Kidney (tissue), 14 donors: ENCODE data around the gene PIANP. TPM values are rescaled to one million over a fixed set of nuclear protein-coding genes. Genes with fewer than 3 reads are reported as not detected.
A peak's percentile ranks its signal among the peaks of the same experiment; 100 is the strongest.

Experiments used
- DNase-seq, 5 donors: peaks; one replicate each; pipeline ENCODE4 v3.0.0-alpha.2; 2013 to 2020
- FAIRE-seq: peaks from 2 replicates; lab custom pipeline; 2012; peaks lifted over from hg19 to GRCh38; lab: Jason Lieb, UNC
- H3K27ac ChIP-seq, 2 donors: one replicate each; pipeline ENCODE4 v1.7.0; 2013; ENCODE audit warnings: low read depth in 2 of 2, low read length in 2 of 2, inconsistent platforms in 1 of 2
- H3K27me3 ChIP-seq: one replicate; pipeline ENCODE4 v1.7.1; 2013; ENCODE audit warnings: low read length, inconsistent platforms; ENCODE audit not compliant: control insufficient read depth, insufficient read depth
- H3K36me3 ChIP-seq, 3 donors: one replicate each; pipeline versions ENCODE4 v1.7.0 to v1.7.1; 2013; ENCODE audit warnings: low read length in 3 of 3, control low read depth in 1 of 3, inconsistent platforms in 1 of 3; ENCODE audit not compliant: insufficient read depth in 3 of 3, control insufficient read depth in 2 of 3
- H3K4me1 ChIP-seq, 3 donors: one replicate each; pipeline versions ENCODE4 v1.7.0 to v1.7.1; 2013; ENCODE audit warnings: low read length in 3 of 3, inconsistent platforms in 1 of 3, low read depth in 1 of 3; ENCODE audit not compliant: control insufficient read depth in 2 of 3, insufficient read depth in 2 of 3
- H3K4me3 ChIP-seq, 3 donors: one replicate each; pipeline versions ENCODE4 v1.7.0 to v1.8.1; 2013; ENCODE audit warnings: low read length in 3 of 3, control low read depth in 1 of 3, inconsistent platforms in 1 of 3
- H3K9ac ChIP-seq, 3 donors: one replicate each; pipeline versions ENCODE4 v1.7.0 to v1.7.1; 2013; ENCODE audit warnings: low read length in 3 of 3, control low read depth in 1 of 3, inconsistent platforms in 1 of 3
- H3K9me3 ChIP-seq, 3 donors: one replicate each; pipeline versions ENCODE4 v1.7.0 to v1.7.1; 2013; ENCODE audit warnings: low read length in 3 of 3, control low read depth in 1 of 3, inconsistent platforms in 1 of 3; ENCODE audit not compliant: control insufficient read depth in 2 of 3, insufficient read depth in 1 of 3
- CTCF ChIP-seq: IDR thresholded peaks from 3 replicates; pipeline ENCODE4 v1.5.1; 2012; ENCODE audit warnings: mild to moderate bottlenecking, moderate library complexity, borderline replicate concordance; ENCODE audit not compliant: insufficient read depth; ENCODE audit errors: extremely low read depth
- intact Hi-C: fragments of 100-400 bp; cut with DNase I; formaldehyde crosslinking; loops from one replicate; pipeline ENCODE4 v1.11.1; 2022
- polyA plus RNA-seq: library from polyadenylated mRNA; stranded (reverse); fragments of 350-450 nt; fragmentation: Illumina TruSeq; extraction: RNeasy Lipid Tissue Mini Kit (QIAGEN cat#74804); gene quantifications from one replicate; pipeline ENCODE4 v1.2.3, GENCODE V29; 2014; ENCODE audit warnings: low read depth, low replicate concordance; ENCODE audit not compliant: insufficient read depth
- total RNA-seq: library from RNA; stranded (reverse); fragmentation: NEBNext Ultra II Directional; extraction: Animal tissue kit (Norgen Biotek cat#: 25700); gene quantifications from one replicate; pipeline ENCODE4 v1.2.1, GENCODE V29; 2021
- donor health status: control.
- donor health status: control.
- donor health status: control.
- donor health status: control.
- donor health status: control.
- donor health status: DM: yes; HTN: yes; CAD: no.
- donor health status: Normal renal cell carcinoma (clear cell type).

The PIANP gene
- total and polyA plus RNA-seq, 2 donors from 2014 or later = 0.45 to 0.63 TPM

- Histone ChIP-seq H3K4me1 (peaks cover 0 to 5% (median 0%) of the 10 kb centered on the region in 3 donors), H3K9ac (peak overlapping the region in 1 of 3 donors; percentile 16), H3K27ac (no peak overlapping the region), H3K27me3 (no peaks in the 10 kb centered on the region), H3K9me3 (no peaks in the 10 kb centered on the region), H3K36me3 (no peaks in the 10 kb centered on the region), H3K4me3 (peak overlapping the region in 1 of 3 donors; percentile 40)
- no peak for TF ChIP-seq CTCF
- FAIRE-seq (no peak), DNase-seq (peak; percentile 43 to 74 (median 59))
- intact Hi-C loops = no loop called here
Measured at GRCh38 chr12:6699989-6700645, 498 bp downstream of the PIANP start.

DNA sequence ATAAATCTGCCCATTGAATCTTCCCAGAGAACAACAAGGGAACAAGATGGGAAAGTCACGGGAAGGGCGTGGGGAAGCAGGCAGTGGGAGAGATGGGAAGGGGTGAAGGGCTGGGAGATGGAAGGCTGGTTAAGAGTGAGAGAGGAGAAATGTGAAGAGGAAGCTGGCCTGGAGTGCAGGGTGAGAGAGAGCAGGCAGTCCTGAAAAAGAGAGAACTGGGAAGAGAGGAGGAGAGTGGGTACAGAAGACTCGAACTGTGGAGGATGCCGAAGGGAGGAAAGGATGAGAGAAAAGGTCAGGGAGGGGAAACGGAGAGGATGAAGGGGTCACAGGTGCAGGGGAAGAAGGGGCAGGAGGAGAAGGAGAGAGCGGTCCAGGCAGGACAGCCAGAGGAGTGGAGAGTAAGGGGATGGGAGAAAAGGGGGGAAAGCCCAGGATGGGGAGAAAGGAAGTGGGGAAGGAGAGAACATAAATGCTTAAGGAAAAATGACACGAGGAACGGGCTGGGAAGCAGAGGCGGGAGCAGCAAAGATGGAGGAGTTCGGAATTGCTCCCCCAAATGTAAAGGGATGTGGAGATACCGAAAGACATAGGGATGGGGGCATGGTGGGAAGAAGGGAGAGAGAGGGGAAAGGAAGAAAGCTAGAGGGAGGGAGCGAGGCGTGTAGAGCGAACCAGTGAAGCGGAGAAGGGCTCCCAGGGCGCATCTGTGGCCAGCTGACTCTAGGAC is 1.2 kb downstream of the PIANP start:
- TF ChIP-seq CTCF = no peak
- Histone ChIP-seq H3K27ac (no peak overlapping the region), H3K4me3 (peak overlapping the region in 1 of 3 donors; percentile 40), H3K36me3 (no peaks in the 10 kb centered on the region), H3K9me3 (no peaks in the 10 kb centered on the region), H3K27me3 (no peaks in the 10 kb centered on the region), H3K9ac (peak overlapping the region in 1 of 3 donors; percentile 16), H3K4me1 (peaks cover 0 to 5% (median 0%) of the 10 kb centered on the region in 3 donors)
- peak in 2 of 5 donors; percentile 4 to 25 for DNase-seq
- intact Hi-C loops = no loop called here
- FAIRE-seq = no peak

DNA sequence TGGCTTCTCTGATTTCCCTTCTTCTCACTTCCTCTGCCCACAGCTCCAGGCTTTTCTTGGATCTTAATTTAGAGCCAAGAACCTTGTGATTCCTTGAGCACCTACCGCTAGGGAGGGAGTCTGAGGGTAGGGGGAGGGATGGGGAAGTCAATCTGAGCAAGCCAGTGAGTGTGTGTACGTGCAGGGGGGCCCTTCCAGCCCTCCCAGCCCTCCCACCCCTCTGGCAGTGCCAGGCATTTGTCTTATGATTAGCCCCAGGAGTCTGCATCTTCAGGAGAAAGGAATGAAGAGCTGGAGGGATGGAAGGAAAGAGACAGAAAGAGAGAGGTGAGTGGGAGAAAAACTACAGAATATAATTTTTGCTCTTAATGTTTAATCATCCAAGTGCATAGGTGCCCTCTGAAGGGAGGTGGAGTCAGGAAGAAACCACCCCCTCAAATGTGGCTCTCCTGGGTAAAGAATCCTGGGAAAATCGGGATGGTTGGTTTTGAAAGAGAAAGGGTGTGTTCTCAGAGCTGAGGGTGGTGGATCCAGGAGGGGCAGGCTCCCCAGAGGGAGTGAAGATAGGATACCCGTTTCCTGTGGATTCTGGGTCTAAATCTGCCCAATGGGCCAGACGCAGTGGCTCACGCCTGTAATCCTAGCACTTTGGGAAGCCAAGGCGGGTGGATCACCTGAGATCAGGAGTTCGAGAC is 2.1 kb downstream of the PIANP start:
- Histone ChIP-seq H3K9me3 (no peaks in the 10 kb centered on the region), H3K9ac (no peak overlapping the region), H3K4me3 (no peak overlapping the region), H3K4me1 (peaks cover 0 to 5% (median 0%) of the 10 kb centered on the region in 3 donors), H3K27ac (no peak overlapping the region), H3K36me3 (no peaks in the 10 kb centered on the region), H3K27me3 (no peaks in the 10 kb centered on the region)
- DNase-seq (no peak), FAIRE-seq (no peak)
- intact Hi-C loops = no loop called here
- TF ChIP-seq CTCF = no peak
